HTERT RPE-1 (cell line): Measurements from ENCODE around the gene ZBTB45.

Experiments
- in situ Hi-C: fragments of 300-500 bp; cut with MboI; formaldehyde crosslinking; loops from 4 replicates; pipeline ENCODE4 v1.14.3; 2020; ENCODE audit warnings: low sequenced_read_pairs

Gene ZBTB45

DNA sequence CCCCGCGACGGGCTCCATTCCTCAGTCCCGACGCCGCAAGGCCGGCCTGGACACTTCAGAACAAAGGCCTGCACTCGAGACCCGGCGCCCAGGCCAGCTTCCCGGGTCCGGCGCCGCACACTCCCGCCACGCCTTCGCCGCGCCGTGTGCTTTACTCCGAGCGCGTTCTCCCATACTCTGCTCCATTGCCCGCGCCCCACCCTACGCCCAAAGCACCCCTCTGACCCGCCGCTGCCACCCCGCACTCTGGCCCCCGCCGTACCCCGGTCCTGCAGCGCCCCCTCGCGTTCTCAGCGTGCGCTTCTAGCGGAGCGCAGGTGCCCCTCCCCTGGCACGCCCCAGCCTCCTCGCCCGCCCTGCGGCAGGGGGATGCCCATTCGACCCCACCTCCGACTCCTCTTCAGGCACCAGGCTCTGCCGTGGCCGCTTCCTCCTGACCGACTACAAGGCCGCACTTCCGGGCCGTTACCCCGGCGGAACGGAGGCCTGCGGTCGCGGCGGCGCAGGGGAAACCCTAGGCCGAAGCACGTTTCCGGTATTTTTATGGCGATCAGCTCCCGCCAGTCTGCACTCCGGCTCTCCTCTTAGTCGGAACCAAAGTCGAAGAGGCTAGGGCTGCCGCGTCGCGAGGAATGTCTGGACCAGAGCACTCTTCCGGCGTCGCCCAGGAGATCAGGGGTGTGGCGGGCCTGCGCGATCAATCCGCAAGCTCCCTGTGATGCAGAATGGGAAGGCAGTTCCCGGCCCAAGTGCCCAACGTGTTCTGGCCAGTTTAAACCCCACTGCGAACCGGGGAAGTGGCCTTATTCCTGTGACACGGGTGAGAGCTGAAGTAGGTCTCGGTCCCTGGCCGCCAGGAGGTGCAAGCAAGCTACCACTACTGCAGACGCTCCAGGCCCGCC, at the start of gene ZBTB45:
TSS of gene ZBTB45 (minus strand) at position 456 of the 902 bp plus-strand sequence. CDS start 2,137 bp downstream, outside the sequence.
- in situ Hi-C loops, result no loop called here

DNA sequence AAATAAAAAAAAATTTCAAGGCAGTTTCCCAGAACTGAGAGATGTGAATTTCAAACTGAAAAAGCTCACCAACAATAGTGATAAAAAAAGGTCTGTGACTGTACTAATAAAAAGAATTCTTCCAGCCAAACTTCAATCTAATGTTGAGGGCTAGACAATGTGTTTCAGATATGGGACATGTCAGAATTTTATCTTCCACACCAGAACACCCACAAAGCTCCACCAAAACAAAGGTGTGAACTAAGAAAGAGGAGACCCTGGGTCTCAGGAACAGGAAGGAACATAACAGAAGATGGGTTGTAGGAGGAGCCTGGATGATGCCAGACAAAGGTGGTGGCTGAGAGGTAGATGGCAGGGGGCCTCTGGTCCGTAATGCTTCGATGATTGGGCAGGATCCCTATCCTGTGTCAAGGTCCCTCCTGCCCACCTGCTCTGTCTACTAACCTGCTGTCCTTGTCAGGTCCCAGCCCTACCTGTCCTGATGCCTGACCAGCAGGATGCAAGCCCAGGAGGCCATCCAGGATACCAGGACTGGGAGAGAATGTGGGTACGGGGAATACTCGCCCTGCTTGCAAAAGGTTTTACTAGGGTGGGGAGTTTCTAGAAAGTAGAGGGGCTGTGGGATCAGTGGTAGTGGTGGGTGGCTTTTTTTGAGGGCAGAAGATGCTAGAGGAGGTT, 49.0 kb upstream of the ZBTB45 start:
- in situ Hi-C loops, result no loop called here

DNA sequence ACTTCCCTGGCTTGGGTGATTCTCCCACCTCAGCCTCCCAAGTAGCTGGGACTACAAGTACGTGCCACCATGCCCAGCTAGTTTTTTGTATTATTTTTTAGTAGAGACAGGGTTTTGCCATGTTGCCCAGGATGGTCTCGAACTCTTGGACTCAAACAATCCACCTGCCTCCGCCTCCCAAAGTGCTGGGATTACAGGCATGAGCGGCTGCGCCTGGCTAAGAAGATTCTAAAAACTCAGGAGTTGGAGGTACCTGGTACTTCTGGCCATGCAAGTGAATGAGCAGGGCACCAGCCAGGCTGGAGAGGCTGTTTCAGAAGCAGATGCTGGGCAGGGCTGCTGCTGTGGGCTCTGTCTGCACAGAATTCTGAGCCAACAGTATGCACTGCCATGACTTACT, 47.4 kb upstream of the ZBTB45 start:
- in situ Hi-C loops, result no loop called here

DNA sequence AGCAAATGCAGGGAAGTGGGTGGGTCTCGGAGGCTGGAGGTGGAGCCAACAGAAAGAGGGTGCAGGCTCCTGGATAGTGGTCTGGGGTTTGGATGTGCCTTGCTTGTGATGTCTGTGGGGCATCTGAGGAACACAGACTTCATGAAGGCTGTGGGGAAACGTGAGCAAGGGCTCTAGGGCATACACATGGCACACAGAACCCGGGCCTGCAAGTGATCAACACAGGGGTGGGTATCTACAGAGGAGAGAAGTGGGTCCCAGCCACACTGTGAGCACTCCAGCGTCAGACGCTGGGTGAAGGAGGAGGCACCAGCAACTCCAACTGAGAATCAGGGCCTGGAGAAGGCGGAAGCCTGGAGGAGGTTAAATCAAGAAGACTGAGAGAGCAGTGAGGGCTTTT, 44.2 kb upstream of the ZBTB45 start:
- in situ Hi-C loops, result no loop called here

DNA sequence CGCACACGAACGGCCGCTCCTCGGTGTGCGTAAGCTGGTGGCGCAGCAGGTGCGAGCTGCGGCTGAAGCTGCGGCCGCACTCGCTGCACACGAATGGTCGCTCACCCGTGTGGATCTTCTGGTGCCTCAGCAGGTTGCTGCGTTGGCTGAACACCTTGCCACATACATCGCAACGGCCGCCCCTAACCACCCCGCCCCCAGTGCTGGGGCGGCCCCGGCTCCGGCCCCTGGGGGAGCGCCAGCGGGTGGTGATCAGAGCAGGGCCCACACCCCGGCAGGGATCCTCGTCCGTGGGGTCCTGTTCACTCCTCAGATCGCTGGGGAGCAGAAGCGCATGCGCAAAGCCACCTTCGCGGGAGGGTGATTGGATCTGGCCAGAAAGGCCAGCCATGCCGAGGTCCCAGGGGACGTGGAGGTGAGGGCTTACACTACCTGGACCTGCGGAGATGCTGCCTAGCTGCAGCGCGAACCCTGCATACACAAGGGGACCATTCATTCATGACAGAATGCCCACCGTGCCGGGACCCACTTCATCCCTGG, 43.5 kb upstream of the ZBTB45 start:
- in situ Hi-C loops, result no loop called here

DNA sequence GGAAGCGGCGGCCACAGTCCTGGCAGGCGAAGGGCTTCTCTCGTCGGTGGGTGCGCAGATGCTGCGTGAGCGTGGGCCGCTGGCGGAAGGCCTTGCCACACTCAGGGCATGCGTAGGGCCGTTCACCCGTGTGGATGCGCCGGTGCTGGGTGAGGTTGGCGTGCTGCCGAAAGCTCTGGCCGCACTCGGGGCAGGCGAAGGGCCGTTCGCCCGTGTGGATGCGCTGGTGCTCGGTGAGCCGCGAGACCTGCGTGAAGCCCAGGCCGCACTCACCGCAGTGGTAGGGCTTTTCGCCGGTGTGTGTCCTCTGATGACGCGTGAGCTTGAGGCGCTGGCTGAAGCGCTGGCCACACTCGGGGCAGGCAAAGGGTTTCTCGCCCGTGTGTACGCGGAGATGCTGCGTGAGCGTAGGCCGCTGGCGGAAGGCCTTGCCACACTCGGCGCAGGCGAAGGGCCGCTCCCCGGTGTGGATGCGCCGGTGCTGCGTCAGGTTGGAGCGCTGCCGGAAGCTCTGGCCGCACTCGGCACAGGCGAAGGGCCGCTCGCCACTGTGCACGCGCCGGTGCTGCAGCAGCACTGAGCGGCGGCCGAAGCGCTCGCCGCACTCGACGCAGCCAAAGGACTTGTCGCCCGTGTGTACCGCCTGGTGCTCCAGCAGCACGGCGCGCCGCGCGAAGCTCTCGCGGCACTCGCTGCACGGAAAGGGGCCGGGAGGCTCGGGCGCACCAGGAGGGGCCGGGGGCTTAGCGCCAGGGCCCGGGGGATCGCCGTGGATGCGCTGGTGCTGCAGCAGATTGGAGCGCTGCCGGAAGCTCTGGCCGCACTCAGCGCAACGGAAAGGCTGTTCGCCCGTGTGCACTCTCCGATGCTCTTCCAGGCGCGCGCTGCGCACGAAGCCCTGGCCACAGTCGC, 42.8 kb upstream of the ZBTB45 start:
- in situ Hi-C loops, result no loop called here

DNA sequence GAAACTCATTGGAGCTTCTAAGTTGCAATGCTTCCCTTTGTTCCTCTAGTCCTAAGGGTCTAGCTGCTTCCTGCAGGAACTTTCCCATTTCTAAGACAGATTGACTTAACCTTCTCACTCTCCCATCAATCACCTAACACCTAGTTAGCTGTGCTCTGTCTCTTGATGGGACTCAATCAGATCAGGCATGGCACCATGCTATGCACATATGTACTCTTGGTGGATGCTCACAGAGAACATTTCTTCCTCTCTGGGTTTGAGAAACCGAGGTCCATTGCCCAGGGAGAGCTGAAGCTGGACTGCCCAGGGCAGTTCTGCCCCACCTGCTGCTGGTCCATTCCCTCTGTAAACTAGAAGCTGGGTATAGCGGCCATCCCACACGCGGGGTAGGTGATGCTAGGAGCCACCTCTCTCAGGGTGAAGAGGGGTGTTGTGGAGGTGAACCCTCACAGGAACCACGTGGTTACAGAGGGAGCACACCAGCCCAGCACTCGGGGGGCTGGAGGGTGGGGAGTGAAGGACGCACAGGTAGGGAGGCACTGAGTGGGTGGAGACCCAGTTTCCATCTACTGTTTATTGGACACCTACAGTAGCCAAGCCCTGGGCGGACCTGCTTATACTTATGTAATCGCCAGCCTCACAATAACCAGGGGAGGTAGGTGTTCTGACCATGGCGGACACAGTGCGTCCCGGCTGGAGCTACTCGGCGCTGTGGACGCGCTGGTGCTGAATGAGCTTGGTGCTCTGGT, 41.9 kb upstream of the ZBTB45 start:
- in situ Hi-C loops, result no loop called here

DNA sequence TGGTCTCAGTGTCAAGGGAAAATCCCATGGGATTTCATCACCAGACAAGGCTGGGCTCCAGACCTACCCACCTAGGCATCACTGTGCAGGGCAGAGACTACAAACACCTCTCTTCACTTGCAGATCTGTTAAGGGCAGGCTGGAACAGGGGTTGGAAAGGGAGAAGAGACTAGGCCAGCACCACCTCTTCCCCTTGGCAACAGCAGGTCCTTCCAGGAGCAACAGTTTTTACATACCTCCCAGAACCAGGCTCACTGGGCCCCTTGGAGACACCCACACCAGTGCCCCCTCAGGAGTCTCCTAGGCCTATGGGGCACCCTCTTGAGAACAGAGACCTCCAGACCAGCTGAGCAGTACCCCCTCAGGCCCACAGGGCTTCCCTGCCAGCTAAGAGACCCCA, 41.3 kb upstream of the ZBTB45 start:
- in situ Hi-C loops, result no loop called here

DNA sequence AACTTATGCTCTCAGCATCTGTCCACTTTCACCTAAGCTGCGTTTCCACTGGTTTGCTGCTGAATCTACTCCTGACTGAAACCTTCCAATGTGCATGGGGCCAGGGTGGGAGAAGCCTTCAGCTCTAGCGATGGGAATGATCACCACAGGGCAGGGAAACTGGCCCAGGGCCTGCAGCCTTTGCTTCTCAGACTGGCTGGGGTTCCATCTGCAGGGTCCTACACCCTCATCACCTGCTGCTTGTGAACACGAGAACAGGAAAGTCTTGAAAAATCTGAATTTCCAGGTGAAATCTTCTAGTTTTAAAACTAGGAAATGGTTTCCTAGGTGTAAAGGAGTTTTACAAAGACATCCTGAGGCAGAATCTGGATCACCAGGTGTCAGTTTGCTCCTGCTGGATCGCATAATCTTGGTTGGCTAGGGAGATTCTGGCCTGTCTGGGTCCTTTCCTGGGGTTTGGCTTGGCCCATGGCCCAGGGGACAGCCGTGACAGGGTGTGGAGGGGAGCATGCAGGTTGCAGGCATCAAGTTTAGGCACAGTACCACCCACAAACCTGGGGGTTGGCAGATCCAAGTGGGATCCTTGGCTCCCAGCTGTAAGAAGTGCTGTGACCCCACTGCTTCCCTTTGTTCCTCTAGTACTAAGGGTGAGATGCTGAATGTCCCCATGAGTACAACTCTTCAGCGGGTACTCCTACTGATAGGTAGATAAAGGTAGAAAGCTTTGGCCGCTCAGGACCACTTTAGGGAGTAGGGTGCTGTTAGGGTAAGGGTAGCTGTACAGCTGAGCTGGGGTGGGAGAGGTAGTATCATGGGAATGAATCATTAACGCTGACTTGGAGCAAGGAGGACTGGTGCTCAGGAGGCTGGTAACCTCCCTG, 40.6 kb upstream of the ZBTB45 start:
- in situ Hi-C loops, result no loop called here

DNA sequence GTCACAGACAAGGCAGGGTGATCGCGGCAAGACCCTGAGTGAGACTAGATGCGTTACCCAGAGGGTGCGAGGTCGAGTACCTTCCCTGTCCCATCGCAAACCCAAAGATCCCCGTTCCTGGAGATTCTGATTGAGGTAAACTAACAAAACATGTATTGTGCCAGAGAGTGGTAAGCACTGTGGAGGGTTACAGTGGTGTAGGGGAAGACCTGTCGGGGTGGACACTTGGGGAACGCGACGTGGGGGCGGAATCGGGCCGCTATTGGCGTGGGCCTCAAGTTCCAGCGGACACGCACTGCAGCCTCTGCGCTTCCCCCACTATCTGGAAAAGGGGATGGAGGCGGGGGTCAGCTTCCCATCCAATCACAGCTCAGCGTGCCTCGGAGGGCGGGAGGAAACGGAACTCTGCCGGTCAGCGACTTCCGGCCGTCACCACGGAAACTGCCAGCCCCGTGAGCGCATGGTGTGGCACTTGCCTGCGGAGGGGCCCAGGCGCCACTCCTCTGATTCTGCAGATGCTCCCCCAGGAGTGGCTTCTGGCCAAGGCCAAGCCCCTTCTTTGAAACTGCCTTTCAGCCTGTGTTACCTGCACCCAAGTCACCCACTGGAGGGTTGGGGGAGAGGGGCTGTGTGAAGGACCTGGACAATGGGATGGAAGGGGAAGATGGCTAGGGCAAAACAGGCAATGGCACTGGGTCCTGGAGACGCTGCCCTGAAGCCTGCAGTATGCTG, 39.8 kb upstream of the ZBTB45 start:
- in situ Hi-C loops, result no loop called here

DNA sequence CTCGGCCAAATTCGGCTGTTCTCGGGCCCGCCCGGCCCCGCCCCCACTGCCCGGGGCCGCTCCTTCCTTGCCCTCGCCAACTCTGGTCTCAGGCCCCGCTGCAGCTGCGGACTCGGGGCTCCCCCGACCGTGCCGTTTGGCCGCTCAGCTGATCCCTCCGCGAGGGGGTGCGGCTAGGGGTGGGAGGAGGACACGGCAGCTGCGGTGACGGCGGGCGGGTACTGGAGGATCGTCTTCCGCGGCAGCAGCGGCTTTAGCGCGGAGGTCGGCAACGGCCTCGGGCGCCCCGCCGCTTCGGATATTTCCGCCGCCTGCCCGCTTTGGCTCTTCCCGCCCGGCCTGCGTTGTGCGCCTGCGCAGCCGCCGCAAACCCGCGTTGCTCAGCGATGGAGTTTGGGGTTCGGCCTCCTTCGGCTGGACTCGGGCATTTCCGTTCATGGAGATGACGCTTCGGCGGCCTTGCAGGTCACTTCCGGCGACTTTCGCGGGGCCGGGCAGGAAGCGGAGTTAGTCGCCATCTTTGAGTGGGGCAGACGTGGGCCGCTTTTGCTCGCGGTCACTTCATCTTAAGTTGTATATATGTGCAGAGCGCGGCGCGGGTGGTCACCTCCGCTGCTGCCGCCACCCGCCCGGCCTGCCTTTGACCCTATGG, 39.1 kb upstream of the ZBTB45 start:
- in situ Hi-C loops, result no loop called here

DNA sequence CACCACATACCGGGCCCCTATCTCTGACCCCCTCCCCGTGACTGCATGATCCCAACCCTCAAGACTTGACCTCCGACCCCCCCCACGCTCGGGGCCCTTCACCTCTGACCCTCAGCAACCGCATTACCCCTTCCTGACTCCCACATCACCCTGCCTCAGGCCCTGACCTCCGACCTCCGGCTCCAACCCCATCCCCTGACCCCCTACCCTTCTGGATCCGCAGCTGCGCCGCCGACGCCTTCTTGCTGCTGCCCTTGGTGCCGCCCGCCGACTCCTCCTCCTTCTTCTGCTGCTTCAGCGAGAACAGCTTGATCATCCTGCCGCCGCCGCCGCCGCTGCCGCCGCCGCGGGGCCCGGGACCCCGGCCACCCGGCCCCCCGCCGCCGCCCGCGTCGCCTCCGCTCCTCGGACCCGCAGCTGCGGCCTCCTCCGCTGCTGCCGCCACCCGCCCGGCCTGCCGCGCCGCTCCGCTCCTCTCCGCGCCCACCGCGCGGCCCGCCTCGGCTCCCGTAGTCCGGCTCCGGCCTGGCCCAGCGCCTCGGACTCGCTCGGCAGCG, 38.5 kb upstream of the ZBTB45 start, which contains the start of gene UBE2M:
TSS of gene UBE2M (minus strand) at position 546 of the 557 bp plus-strand sequence. CDS start at position 316, 230 bp downstream.
- in situ Hi-C loops, result no loop called here

DNA sequence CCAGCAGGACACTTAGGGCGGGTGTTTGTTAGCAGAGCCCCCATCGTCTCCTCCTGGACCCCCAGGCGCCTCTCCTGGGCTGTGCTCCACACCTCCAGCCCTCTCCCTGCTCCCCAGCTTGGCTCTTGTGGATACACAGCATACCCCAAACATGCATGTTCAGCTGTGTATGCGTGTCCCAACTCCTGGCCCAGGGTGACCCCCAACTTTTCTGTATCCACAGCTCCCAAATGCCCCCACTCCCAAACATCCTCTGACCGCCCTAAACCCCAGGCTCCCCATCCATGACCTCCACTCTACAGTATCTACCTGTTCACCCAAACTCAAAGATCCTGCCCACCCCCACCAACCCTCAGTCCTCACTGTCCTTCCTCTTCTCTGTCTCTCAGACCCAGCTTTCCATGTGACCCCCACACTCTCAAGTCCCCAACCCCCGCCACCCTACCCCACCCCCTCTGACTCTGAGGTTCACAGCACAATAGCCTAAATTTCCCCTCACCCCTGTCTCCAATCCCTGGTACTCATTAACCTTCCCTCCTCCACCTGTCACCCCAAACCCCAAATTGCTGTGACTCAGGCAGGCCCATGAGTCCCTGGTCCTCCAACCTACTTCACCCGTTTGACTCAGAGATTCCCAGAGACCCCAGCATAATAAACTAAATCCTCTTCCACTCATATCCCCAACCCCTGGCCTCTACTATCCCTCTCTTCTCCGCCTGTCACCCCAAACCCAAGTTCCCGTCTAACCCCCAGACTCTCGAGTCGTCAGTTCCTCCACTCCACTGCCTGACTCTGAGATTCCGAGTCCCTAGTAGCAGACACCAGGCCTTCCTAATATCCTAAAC, 37.8 kb upstream of the ZBTB45 start:
- in situ Hi-C loops, result no loop called here

DNA sequence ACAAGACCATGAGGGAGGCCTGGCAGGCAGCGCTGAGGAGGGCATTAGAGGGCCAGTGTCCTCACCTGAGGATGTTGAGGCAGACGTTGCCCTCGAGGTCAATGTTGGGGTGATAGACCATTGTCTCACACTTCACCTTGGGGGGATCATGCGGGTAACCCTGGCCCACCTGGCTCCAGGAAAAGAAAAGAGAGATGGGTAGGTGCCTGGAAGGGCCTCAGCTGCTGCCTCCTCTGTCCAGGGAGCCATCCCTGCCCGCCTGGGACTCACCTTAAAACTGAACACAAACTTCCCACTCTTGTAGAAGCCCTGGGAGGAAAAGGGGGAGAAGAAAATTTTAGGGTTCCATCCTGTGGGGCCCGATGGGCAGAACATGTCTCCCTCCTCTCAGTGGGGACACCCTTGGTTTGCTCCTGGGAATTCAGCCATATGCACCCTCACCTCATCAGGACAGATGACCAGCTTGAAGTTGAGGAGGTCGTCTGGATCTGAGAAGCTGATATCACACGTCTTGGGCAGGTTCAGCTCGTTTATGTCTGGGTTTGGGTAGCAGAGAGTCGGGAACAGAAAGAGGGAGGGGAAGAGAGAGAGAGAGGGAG, 37.1 kb upstream of the ZBTB45 start:
- in situ Hi-C loops, result no loop called here

DNA sequence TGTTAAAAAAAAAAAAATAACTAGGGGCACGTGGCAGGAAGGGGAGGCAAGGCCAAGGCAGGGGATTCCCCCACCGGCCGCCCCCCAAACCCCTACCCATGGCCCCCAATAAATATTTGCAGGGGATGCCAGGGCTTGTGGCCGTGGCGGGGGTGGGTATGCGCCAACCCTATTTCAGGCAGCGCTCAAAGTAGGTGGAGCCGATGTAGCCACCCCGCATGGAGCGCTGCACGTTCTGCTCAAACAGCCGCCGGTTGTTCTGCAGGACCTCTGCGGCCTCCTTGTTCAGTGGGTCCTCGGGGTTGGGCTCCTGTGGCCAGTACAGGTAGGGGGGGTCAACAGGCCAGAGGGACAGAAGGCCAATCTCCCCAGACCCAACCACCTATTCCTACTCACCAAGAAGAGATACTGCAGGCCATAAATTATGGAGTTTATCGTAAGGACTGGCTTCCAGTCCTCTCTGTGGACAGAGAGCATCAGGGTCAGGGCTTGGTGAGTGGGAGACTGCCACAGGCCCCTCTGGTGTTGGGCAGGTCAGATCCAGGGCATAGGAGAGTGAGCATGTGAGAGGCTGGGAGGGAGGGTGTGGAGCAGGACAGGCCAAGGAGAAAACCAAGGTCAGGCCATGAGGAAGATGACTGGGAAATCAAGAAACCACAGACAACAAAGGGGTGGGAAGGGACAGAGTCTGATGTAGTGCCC, 36.5 kb upstream of the ZBTB45 start:
- in situ Hi-C loops, result no loop called here
